ENCODE results near the gene CAPN12. TPM values are rescaled to one million over a fixed set of nuclear protein-coding genes. Genes with fewer than 3 reads are reported as not detected.

Gene CAPN12
- total RNA-seq, 1 donor from 2014 or later: 6.6 TPM

Other genes starting within 250 kb of the CAPN12 start
- not detected in 2 replicates for gene MAP4K1, start 126.5 kb downstream of the CAPN12 start, total RNA-seq
- gene EIF3K, start 125.3 kb downstream of the CAPN12 start, total RNA-seq: 262 and 374 TPM in 2 replicates
- gene ACTN4, start 96.8 kb downstream of the CAPN12 start, total RNA-seq: 130 and 135 TPM in 2 replicates
- 11.3 and 406 TPM in 2 replicates for gene LGALS7, start 29.0 kb upstream of the CAPN12 start, total RNA-seq
- gene LGALS7B, start 44.7 kb upstream of the CAPN12 start, total RNA-seq: 1,636 and 4,049 TPM in 2 replicates
- gene LGALS4, start 68.5 kb upstream of the CAPN12 start, total RNA-seq: 0.64 and 1.1 TPM in 2 replicates
- 44.5 and 51.1 TPM in 2 replicates for gene ECH1, start 87.3 kb upstream of the CAPN12 start, total RNA-seq
- 172 and 246 TPM in 2 replicates for gene HNRNPL, start 105.5 kb upstream of the CAPN12 start, total RNA-seq
- gene RINL, start 133.8 kb upstream of the CAPN12 start, total RNA-seq: 8.7 and 12.3 TPM in 2 replicates
- gene SIRT2, start 155.1 kb upstream of the CAPN12 start, total RNA-seq: 41.3 and 44.7 TPM in 2 replicates
- gene NFKBIB, start 155.5 kb upstream of the CAPN12 start, total RNA-seq: 23.2 and 25.9 TPM in 2 replicates
- 0.13 TPM in 1 of 2 replicates, not detected in the other for gene CCER2, start 167.7 kb upstream of the CAPN12 start, total RNA-seq
- gene SARS2, start 186.3 kb upstream of the CAPN12 start, total RNA-seq: 5.4 and 8.2 TPM in 2 replicates
- gene MRPS12, start 186.5 kb upstream of the CAPN12 start, total RNA-seq: 56.5 and 62.4 TPM in 2 replicates
- gene FBXO17, start 231.3 kb upstream of the CAPN12 start, total RNA-seq: 5.0 and 11.6 TPM in 2 replicates

All from bronchial epithelial cell (primary cell).